HG03469 (cell line): Measurements from ENCODE around the gene KIAA1586.
A peak's percentile ranks its signal among the peaks of the same experiment; 100 is the strongest.
"Not testable (repeated sequence)": the region's sequence is repeated elsewhere in the genome, so short reads cannot be mapped to it uniquely, and the experiment has no call there.

Experiments
- ATAC-seq: cut with Tn5 transposase; IDR thresholded peaks from one replicate; pipeline ENCODE4 v1.9.1; 2021; ENCODE audit warnings: mild to moderate bottlenecking, moderate library complexity, moderate number of reproducible peaks; ENCODE audit not compliant: unreplicated experiment

The KIAA1586 gene

DNA sequence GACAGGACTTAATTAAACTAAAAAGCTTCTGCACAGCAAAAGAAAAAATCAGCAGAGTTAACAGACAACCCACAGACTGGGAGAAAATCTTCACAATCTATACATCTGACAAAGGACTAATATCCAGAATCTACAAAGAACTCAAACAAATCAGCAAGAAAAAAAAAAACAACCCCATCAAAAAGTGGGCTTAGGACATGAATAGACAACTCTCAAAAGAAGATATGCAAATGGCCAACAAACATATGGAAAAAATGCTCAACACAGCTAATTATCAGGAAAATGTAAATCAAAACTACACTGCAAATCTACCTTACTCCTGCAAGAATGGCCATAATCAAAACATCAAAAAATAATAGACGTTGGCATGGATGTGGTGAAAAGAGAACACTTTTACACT lies 2.4 kb upstream of the KIAA1586 start:
- ATAC-seq: not testable (repeated sequence)

DNA sequence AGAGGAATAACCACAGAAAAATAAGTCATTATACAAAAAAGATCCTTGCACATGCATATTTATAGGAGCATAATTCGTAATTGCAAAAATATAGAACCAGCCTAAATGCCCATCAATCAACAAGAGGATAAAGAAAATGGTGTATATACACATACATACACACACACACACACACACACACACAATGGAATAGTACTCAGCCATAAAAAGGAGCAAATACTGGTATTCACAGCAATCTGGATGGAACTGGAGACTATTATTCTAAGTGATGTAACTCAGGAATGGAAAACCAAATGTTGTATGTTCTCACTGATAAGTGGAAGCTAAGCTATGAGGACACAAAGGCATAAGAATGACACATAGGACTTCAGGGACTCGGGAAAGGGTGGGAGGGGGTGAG lies 1.9 kb upstream of the KIAA1586 start:
- no peak for ATAC-seq

DNA sequence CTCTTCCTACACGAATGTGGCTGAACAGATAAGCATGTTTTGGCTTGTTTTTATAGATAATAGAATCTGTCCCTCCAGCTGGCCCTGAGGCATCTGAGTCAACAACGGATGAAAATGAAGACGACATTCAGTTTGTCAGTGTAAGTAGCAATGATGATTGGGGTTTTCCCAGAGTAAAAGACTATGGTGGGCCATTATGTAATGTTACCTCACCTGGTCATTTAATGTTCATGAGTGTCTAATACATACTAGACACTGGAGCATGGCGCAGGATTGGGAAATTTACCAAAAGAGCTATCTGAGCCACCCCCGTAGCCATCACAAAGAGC lies 728 bp downstream of the KIAA1586 start:
- peak; percentile 17 for ATAC-seq

DNA sequence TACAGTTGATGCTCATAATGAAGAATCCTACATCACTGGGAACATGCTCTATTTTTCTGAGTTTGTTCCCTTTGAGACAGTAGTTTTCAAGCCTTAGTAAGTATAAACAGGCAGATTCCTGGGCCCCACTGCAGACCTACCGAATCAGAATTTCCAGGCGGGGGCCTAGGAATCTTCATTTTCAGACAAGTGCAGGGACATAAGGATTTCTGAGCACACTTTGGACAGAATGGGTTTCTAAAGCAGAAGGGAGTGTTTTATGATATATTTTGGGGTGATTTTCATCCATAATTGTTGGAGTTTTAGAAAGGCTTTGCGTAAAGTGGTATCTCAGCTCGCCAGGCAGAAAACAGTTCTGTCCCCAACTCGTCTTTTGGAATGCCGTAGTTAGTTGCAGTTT lies 1.4 kb downstream of the KIAA1586 start:
- not testable (repeated sequence) for ATAC-seq

DNA sequence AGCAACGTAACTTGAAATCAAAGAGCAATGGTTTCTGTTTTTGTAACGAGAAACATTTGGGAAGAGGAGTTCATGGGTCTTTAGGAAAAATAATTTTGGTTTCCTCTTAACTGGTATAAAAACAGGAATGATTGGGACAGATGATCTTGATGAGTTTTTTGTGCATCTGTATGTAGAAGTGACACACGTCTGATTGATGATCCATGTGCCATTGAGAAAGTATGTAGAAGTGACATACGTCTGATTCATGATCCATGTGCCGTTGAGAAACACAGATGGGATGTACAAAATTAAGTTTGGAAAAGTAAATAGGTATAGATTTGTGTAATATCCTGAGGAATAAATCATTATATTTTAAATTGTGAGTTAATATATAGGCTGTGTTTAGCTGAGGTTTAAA lies 2.1 kb downstream of the KIAA1586 start:
- no peak for ATAC-seq

DNA sequence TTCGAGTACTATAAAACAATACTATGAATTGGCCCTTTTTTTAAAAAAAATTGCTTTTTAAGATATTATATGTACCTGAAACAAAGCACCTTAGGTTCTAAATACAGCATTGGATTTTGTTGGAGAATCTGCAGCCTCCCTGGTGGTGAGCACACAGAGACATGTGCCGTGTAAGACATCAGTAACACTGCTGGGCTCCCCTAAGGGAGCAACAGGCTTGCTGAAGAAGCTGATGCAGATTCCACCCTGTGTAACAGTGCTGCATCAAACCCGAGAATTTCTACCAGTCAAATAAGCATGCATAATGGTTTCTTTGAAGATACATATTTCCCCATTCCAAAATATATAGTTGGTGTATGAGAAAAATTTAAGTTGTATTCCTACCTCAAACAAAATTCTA lies 17.4 kb downstream of the KIAA1586 start:
- ATAC-seq: no peak

DNA sequence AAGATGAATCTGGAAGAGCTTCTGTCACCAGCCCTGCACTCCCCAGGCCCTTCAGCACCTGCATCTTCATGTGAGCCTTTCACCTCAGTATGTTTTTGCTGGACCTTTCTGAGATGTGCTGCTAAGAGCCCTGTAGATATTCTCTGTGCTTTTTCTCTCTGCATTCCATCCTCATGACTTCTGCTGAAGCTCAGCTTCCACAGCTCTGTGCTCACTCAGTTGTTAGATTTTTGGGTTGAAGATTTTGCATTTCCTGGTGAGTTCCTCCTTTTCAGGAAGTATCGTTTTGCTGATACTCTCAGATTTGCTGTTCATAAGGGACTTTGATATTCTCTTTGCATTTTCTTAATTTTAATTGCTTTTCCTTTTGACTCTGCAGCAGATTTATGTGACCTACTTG lies 18.3 kb downstream of the KIAA1586 start:
- no peak for ATAC-seq

DNA sequence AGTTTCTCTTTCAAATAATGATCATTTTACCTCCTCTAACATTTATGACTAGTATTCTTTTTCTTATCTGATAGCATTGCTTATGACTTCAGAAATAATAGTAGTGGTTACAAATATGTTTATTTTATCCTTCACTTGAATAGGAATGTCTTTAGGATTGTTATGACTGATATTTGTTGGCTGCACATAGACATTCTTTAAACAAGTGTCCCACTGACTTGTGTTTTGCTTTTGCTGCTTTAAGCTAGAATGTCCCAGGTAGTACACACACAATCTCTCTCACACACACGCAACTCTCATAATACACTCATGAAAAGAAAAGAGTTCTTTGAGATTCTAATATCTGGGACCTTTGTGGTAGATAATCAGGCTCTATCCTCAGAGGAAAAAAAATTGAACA lies 21.6 kb downstream of the KIAA1586 start:
- ATAC-seq: no peak

DNA sequence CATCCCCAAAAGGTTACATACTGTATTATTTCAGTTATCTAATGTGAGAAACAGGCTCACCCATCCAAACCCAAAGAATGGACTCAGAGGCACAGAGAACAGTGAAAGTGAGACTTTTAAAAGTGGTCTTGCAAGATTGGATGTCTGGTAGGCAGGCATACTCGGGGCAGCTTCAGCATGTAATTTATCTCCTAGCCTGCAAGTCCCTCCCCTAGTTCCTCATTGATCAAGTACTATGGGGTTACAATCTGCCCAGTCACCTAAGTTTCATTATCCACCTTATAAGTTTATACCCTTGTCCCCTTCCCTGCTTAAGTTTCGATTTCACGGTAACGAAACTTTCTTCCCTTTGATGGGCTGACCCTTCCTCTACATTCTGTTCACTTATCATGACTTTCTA lies 22.7 kb downstream of the KIAA1586 start:
- ATAC-seq: no peak

DNA sequence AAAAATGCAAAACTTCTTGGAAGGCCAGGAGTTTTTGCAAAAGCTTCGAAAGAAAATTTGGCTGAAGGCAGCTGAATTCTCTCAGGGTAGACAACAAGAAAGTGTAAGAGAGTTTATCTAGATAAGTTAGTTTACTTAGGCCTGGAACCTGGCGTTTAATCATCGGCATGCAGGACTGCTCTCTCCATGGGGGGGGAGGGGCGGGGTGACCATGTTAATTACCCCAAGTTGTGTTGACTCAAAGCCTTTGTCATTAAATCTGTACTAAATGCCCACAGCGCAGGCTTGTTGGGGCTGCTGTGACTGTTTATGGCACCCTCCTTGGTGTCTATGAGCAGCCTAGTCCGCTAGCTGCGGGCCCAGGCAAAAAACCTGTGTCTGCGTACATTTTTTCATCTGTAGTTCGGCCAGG lies 23.4 kb downstream of the KIAA1586 start:
- no peak for ATAC-seq

DNA sequence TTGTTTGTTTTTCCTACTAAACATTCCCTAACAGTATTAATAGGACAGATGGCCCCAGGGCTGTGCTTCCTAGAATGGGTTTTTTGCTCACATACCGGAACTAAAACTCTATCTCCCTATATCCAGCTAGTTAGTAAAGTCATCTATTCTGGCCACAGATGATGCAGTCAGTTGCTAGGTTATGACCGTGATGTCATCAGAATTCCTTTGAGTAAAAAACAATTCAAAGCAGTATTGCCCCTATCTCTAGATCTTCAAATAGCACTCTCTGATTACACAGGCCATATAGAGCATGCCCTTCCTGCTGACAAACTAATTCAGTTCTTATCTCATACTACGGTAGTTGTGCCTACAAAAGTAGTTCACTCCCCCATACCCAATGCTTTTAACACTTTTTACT lies 25.6 kb downstream of the KIAA1586 start:
- ATAC-seq: no peak

DNA sequence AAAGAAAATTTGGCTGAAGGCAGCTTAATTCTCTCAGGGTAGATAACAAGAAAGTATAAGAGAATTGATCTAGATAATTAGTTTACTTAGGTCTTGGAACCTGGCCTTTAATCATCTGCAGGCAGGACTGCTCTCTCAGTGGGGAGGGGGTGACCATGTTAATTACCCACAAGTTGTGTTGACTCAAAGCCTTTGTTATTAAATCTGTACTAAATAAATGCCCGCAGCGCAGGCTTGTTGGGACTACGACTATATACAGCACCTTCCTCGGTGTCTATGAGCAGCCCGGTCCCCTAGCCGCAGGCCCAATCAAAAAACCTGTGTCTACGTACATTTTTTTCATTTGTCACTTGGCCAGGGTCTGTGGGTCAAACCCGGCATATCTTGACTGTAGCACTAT lies 27.9 kb downstream of the KIAA1586 start:
- ATAC-seq: no peak

DNA sequence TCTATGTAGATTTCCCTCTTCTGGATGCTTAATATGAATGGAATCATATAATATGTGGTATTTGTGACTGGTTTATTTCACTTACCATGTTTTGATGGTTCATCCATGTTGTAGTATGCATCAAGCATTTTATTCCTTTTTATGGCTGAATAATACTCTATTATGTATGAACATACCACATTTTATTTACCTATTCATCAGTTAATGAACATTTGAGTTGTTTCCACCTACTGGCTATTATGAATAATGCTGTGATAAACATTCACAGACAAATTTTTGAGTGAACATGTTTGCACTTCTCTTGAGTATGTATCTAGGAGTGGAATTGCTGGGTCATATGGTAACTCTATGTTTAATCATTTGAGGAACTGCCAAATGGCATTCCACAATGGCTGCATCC lies 28.6 kb downstream of the KIAA1586 start:
- no peak for ATAC-seq

DNA sequence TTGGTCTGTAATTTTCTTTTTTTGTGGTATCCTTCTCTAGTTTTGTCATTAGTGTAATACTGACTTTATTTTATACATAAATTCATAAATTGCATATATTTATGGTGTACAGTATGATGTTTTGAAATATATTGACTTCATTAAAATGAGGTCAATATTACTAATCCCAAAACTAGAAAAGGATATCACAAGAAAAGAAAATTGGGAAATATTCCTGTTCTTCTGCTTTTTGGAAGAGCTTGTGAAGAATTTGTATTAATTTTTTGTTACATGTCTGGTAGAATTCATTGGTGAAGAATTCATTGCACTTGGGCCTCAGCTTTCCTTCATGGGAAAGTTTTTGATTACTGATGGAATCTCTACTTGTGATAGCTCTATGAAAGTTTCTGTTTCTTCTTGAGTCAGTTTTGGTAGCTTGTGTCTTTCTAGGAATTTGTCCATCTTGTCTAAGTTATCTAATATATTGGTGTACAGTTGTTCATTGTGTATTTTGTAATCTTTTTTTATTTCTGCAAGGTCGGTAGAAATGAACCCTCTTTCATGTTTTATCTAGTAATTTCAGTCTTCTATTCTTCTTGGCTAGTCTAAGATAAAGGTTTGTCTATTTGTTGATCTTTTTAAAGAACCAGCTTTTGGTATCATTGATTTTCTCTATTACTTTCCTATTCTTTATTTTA lies 32.2 kb downstream of the KIAA1586 start:
- ATAC-seq: no peak

DNA sequence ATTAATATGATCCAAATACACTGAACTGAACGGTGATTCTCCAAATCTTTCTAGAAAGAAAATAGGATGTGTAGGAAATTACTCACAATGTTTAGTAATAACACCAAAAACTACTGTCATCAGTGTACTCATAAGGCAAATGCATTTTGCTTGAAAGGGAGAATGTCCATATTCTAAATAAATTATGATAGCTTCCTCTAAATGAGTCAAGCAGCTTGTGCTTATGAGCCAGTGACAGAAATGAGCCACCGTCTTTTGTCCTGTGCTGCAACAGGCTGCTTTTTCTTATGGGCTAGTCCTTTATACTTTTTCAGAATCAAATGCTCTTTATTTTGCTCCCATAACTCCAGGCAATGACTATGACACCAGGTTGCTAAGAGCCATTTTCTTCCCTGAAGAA lies 39.0 kb downstream of the KIAA1586 start:
- ATAC-seq: no peak

DNA sequence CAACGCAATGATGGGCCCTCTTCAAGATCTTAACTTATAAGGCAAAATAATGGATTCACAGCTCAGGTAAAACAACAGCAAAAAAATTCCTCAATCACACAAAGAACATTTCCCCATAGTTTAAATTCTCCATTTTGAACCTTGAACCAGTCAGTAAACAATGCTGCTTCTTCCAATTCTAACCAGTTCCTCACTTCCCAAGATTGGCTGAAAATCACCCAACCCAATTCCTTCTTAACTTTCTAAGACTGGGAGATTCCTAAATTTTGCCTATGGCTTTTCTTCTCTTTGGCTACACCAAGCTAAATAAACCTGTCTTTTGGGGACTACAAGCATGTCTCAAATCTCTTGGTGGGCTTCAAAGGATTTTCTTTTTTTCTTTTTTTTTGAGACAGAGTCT lies 40.4 kb downstream of the KIAA1586 start:
- no peak for ATAC-seq

DNA sequence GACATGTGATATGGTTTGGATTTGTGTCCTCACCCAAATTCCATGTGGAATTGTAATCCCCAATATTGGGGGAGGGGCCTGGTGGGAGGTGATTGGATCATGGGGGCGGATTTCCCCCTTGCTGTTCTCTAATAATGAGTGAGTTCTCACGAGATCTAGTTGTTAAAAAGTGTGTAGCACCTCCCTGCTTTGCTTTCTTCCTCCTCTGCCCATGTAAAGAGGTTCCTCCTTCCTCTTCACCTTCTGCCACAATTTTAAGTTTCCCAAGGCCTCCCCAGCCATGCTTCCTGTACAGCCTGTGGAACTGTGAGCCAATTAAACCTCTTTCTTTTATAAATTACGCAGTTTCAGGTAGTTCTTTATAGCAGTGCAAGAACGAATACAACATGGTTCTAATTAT lies 41.4 kb downstream of the KIAA1586 start:
- no peak for ATAC-seq

DNA sequence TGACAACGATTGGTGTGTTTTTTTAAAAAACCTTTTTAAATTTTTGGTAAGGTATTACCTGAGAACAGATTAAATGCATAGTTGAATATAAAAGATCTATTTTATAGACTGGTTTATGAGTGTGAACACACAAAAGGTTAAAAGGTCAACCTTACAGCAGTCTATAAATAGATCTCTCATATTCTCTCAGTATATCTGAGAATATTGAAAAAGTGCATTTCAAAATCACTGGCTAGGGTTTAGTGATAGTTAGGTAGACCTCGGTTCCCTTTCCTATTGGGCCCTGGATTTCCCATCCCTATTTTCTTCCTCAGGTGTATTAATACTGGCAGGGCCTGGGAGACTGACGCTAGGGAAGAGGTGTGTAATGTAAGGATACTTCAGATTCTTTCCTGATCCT lies 42.8 kb downstream of the KIAA1586 start:
- no peak for ATAC-seq

DNA sequence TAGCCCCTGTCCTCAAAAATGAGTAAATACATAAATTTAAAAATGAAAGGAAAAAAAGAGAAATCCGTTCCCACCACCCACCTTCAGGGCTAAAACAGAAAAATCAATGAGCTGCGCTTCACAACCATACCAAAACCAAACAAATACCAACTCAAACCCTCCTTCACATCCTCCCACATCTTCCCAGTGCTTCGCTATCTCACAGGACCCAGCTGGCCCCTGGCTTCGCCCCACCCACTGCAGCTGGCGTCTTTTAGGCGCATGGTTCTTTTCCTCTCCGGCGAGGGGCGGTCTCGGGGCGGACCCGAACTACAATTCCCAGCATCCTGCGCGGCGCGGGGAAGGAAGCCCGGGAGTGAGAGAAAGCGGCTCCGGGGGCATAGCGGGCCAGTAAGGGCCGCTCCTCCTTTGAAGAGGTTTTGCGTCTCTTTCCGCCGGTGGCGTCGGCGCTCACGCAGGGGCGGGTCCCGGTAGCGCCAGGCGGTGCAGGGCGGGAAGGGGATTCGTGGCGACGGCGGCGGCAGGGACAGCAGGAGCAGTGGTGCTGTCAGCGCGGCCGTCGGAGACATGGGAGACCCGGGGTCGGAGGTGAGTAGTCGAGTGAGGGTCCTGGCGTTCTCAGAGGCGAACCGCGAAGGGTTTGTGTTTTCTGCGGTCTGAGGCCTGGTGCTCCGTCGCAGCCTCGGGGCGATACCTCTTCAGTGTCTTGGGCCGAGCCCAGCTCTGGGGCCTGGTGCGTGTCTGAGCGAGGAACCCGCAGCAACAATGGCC lies 43.4 kb downstream of the KIAA1586 start, which contains the start of gene ZNF451:
Gene ZNF451, plus strand, starts transcription at position 502 of the 771 bp plus-strand sequence. Its CDS starts 66 bp downstream, at position 568.
- ATAC-seq: peak; percentile 89

DNA sequence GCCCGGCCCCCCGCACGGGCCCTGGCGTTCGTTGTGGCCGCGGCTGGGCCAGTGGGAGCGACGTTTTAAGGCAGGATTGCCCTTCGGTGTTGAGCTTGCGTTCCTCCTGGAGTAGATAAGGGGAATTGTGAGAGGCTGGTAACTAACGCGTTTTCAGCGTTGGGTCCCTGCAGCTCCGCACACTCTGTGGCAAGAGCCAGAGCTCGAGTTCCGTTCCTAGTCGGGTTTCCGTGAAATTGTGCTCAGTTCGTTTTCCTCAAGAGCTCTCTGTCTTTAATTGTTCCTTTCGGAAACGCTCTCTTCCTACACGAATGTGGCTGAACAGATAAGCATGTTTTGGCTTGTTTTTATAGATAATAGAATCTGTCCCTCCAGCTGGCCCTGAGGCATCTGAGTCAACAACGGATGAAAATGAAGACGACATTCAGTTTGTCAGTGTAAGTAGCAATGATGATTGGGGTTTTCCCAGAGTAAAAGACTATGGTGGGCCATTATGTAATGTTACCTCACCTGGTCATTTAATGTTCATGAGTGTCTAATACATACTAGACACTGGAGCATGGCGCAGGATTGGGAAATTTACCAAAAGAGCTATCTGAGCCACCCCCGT lies 44.1 kb downstream of the KIAA1586 start:
- not testable (repeated sequence) for ATAC-seq

DNA sequence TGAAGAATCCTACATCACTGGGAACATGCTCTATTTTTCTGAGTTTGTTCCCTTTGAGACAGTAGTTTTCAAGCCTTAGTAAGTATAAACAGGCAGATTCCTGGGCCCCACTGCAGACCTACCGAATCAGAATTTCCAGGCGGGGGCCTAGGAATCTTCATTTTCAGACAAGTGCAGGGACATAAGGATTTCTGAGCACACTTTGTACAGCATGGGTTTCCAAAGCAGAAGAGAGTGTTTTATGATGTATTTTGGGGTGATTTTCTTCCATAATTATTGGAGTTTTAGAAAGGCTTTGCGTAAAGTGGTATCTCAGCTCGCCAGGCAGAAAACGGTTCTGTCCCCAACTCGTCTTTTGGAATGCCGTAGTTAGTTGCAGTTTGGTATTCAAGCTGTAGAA lies 44.9 kb downstream of the KIAA1586 start:
- ATAC-seq: not testable (repeated sequence)

DNA sequence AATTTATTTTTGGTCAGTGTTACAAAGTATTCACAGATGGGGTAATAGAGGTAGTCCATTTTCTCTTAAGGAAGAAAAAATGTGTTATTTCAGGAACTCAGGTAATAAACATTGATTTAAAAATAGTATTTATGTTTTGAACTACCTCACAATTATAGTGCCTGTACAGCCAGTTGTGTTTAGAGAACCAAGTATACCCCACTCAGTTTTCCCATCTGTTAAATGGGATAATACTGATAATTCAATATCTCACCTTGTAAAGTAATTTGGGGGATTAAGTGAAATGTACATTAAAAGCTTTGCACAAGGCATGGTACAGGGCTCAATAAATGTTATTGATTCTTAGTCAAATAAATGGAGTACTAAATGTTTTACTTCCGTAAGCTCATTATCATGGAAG lies 48.2 kb downstream of the KIAA1586 start:
- no peak for ATAC-seq
